Kidney tubule cell (primary cell): ENCODE data around the gene PPIL1.
A peak's percentile ranks its signal among the peaks of the same experiment; 100 is the strongest.
"Not testable (repeated sequence)": the region's sequence is repeated elsewhere in the genome, so short reads cannot be mapped to it uniquely, and the experiment has no call there.

Source experiments
- DNase-seq: peaks from one replicate; pipeline ENCODE4 v3.0.0-alpha.2; 2018; ENCODE audit warnings: low spot score

Gene PPIL1

GRCh38 chr6:36874443-36875249, at the start of gene PPIL1:
Gene PPIL1 (minus strand): TSS chr6:36874803. CDS start chr6:36874772, 31 bp downstream.
- DNase-seq = peak; percentile 89

GRCh38 chr6:36924131-36924530, 49.5 kb upstream of the PPIL1 start:
- DNase-seq = peak; percentile 24

- no peak for DNase-seq
Measured at GRCh38 chr6:36920546-36920945, 45.9 kb upstream of the PPIL1 start.

- DNase-seq = peak; percentile 49
Measured at GRCh38 chr6:36920049-36920448, 45.4 kb upstream of the PPIL1 start.

GRCh38 chr6:36917541-36918193, 43.1 kb upstream of the PPIL1 start:
- no peak for DNase-seq

GRCh38 chr6:36916126-36916525, 41.5 kb upstream of the PPIL1 start:
- DNase-seq = no peak

- DNase-seq = no peak
Measured at GRCh38 chr6:36915599-36915998, 41.0 kb upstream of the PPIL1 start.

GRCh38 chr6:36914227-36914794, 39.7 kb upstream of the PPIL1 start:
- DNase-seq = peak; percentile 89

- DNase-seq = no peak
Measured at GRCh38 chr6:36913082-36913481, 38.5 kb upstream of the PPIL1 start.

GRCh38 chr6:36912586-36912985, 38.0 kb upstream of the PPIL1 start:
- DNase-seq = peak; percentile 74

- no peak for DNase-seq
Measured at GRCh38 chr6:36912030-36912454, 37.4 kb upstream of the PPIL1 start.

- no peak for DNase-seq
Measured at GRCh38 chr6:36908747-36909146, 34.1 kb upstream of the PPIL1 start.

- no peak for DNase-seq
Measured at GRCh38 chr6:36907781-36908180, 33.2 kb upstream of the PPIL1 start.

- DNase-seq = no peak
Measured at GRCh38 chr6:36906539-36907325, 32.1 kb upstream of the PPIL1 start.

GRCh38 chr6:36904851-36905393, 30.3 kb upstream of the PPIL1 start:
- no peak for DNase-seq

- no peak for DNase-seq
Measured at GRCh38 chr6:36904114-36904513, 29.5 kb upstream of the PPIL1 start.

- no peak for DNase-seq
Measured at GRCh38 chr6:36897609-36898008, 23.0 kb upstream of the PPIL1 start.

- DNase-seq = peak; percentile 47
Measured at GRCh38 chr6:36893976-36894932, 19.7 kb upstream of the PPIL1 start.

- DNase-seq = not testable (repeated sequence)
Measured at GRCh38 chr6:36891153-36891552, 16.6 kb upstream of the PPIL1 start.

- DNase-seq = no peak
Measured at GRCh38 chr6:36890112-36890663, 15.6 kb upstream of the PPIL1 start.
